GM12878 (cell line): ENCODE measurements around the gene KRT6B. TPM values are rescaled to one million over a fixed set of nuclear protein-coding genes. Genes with fewer than 3 reads are reported as not detected.

Experiments used
- ATAC-seq: fragments of 200-7000 bp; cut with Tn5 transposase; 3 replicates; pipeline ENCODE4 v1.9.1; 2020; ENCODE audit warnings: mild to moderate bottlenecking, moderate library complexity
- BruUV-seq: library from RNA; stranded (reverse); fragments of 400-500 nt; replicated peaks from 2 replicates; lab custom pipeline; 2021; lab: Mats Ljungman, UMichigan
- CTCF ChIA-PET: fragments of 300-600 bp; sonication (Branson Sonifier 250); formaldehyde crosslinking; extraction: SDS; loops from one replicate; lab custom pipeline; 2021; ENCODE audit warnings: inconsistent platforms; lab: Yijun Ruan, JAX
- POLR2A ChIA-PET: fragments of 350-600 bp; formaldehyde crosslinking; extraction: SDS; loops from one replicate; lab custom pipeline; 2021; ENCODE audit warnings: inconsistent platforms; lab: Charles Lee
- RAD21 ChIA-PET: fragments of 300-600 bp; sonication (Branson Sonifier 250); formaldehyde crosslinking; loops from one replicate; lab custom pipeline; 2023; ENCODE audit warnings: antibody characterized with exemption; ENCODE audit not compliant: unreplicated experiment; lab: Charles Lee
- SMC1A ChIA-PET: fragments of 300-600 bp; sonication (Branson Sonifier 250); formaldehyde crosslinking; loops from one replicate; lab custom pipeline; 2023; ENCODE audit not compliant: unreplicated experiment, uncharacterized antibody; lab: Charles Lee
- DNase-seq: peaks from one replicate; pipeline ENCODE4 v3.0.0-alpha.2; 2011; ENCODE audit warnings: low read depth, low spot score
- FAIRE-seq: peaks from 3 replicates; lab custom pipeline; 2011; peaks lifted over from hg19 to GRCh38; lab: Jason Lieb, UNC
- H2AFZ ChIP-seq: 2 replicates; pipeline ENCODE4 v1.6.0; 2011; ENCODE audit warnings: low read depth, low read length, control low read depth; ENCODE audit not compliant: control insufficient read depth
- H3K27ac ChIP-seq: 2 replicates; pipeline ENCODE4 v1.5.1; 2011; ENCODE audit warnings: control low read depth; ENCODE audit not compliant: control insufficient read depth, insufficient read depth
- H3K27me3 ChIP-seq, 2 experiments: replicated peaks in 1 of 2; 2 replicates each; pipeline versions ENCODE4 v1.6.0 to v1.6.1; 2011; ENCODE audit warnings: low read length in 1 of 2; ENCODE audit not compliant: control insufficient read depth in 2 of 2, insufficient read depth in 2 of 2
- H3K36me3 ChIP-seq, 2 experiments: 2 replicates each; pipeline ENCODE4 v1.5.1; 2011; ENCODE audit warnings: low read length in 1 of 2; ENCODE audit not compliant: control insufficient read depth in 2 of 2, insufficient read depth in 2 of 2
- H3K4me1 ChIP-seq: 2 replicates; pipeline ENCODE4 v1.6.1; 2011; ENCODE audit warnings: mild to moderate bottlenecking, low read length, moderate library complexity, mixed read lengths; ENCODE audit not compliant: control insufficient read depth, insufficient read depth
- H3K4me2 ChIP-seq: 2 replicates; pipeline ENCODE4 v1.6.0; 2011; ENCODE audit warnings: control low read depth; ENCODE audit not compliant: control insufficient read depth, insufficient read depth
- H3K4me3 ChIP-seq: fragments of 200-600 bp; sonication (generic); 2 replicates; pipeline ENCODE4 v1.5.1; 2016
- H3K79me2 ChIP-seq: 2 replicates; pipeline ENCODE4 v1.6.0; 2011; ENCODE audit warnings: low read length; ENCODE audit not compliant: control insufficient read depth, insufficient read depth
- H3K9ac ChIP-seq: 2 replicates; pipeline ENCODE4 v1.8.0; 2011; ENCODE audit warnings: low read length, control low read depth, mixed read lengths; ENCODE audit not compliant: control insufficient read depth, insufficient read depth
- H3K9me3 ChIP-seq: replicated peaks from 3 replicates; pipeline ENCODE4 v1.5.1; 2011; ENCODE audit warnings: mild to moderate bottlenecking, low read length; ENCODE audit not compliant: control insufficient read depth, insufficient read depth
- H4K20me1 ChIP-seq: 2 replicates; pipeline ENCODE4 v1.6.0; 2011; ENCODE audit not compliant: control insufficient read depth, insufficient read depth
- BACH1 ChIP-seq: fragments of 450-650 bp; IDR thresholded peaks from 2 replicates; pipeline ENCODE4 v1.6.1; 2017; ENCODE audit warnings: mild to moderate bottlenecking, borderline replicate concordance
- CBFB ChIP-seq: IDR thresholded peaks from 2 replicates; pipeline ENCODE4 v1.6.1; 2016; ENCODE audit warnings: antibody characterized with exemption, low read depth
- GABPA ChIP-seq: IDR thresholded peaks from 2 replicates; pipeline ENCODE4 v1.6.1; 2014; ENCODE audit warnings: antibody characterized with exemption, low read depth, mild to moderate bottlenecking, inconsistent platforms
- HDAC2 ChIP-seq: fragments of 200-600 bp; sonication (generic); IDR thresholded peaks from 2 replicates; pipeline ENCODE4 v1.6.1; 2017
- IKZF2 ChIP-seq, 2 experiments: fragments of 450-650 bp; IDR thresholded peaks; 2 replicates each; pipeline ENCODE4 v1.6.1; 2017; ENCODE audit warnings: mild to moderate bottlenecking in 2 of 2, moderate library complexity in 2 of 2
- NKRF ChIP-seq: fragments of 450-650 bp; conservative IDR thresholded peaks from 2 replicates; pipeline ENCODE4 v1.6.1; 2017; ENCODE audit warnings: mild to moderate bottlenecking, moderate library complexity
- PAX8 ChIP-seq: fragments of 450-650 bp; IDR thresholded peaks from 2 replicates; pipeline ENCODE4 v1.6.1; 2017; ENCODE audit warnings: mild to moderate bottlenecking, moderate library complexity
- POLR2AphosphoS5 ChIP-seq: IDR thresholded peaks from 2 replicates; pipeline ENCODE4 v1.6.1; 2011; ENCODE audit warnings: mild to moderate bottlenecking, low read length, inconsistent platforms
- RAD51 ChIP-seq: fragments of 450-650 bp; IDR thresholded peaks from 2 replicates; pipeline ENCODE4 v1.6.1; 2016; ENCODE audit warnings: moderate library complexity, mild to moderate bottlenecking, inconsistent platforms
- RFX5 ChIP-seq: IDR thresholded peaks from 2 replicates; pipeline ENCODE4 v1.6.1; 2011; ENCODE audit warnings: low read depth, low read length, improper control_type of control experiment
- SIN3A ChIP-seq: IDR thresholded peaks from 2 replicates; pipeline ENCODE4 v1.6.1; 2012; ENCODE audit warnings: low read depth, low read length, improper control_type of control experiment
- SMAD1 ChIP-seq: fragments of 450-650 bp; IDR thresholded peaks from 2 replicates; pipeline ENCODE4 v1.6.1; 2018; ENCODE audit warnings: mild to moderate bottlenecking, low read depth; ENCODE audit not compliant: partially characterized antibody
- TAF1 ChIP-seq: IDR thresholded peaks from 2 replicates; pipeline ENCODE4 v1.6.1; 2011; ENCODE audit warnings: mild to moderate bottlenecking, low read depth, low read length, borderline replicate concordance
- TCF7 ChIP-seq: IDR thresholded peaks from 2 replicates; pipeline ENCODE4 v1.6.1; 2014; ENCODE audit warnings: antibody characterized with exemption, borderline replicate concordance
- ZNF217 ChIP-seq: fragments of 450-650 bp; IDR thresholded peaks from 2 replicates; pipeline ENCODE4 v1.6.1; 2017; ENCODE audit warnings: antibody characterized with exemption, mild to moderate bottlenecking
- WGBS: methylation state at CpG from one replicate; pipeline ENCODE4 v1.1.6; 2016; ENCODE audit warnings: low lambda C conversion rate; ENCODE audit not compliant: insufficient replicate concordance, insufficient coverage; ENCODE audit errors: missing lambda C conversion rate; 5-methylcytosine and 5-hydroxymethylcytosine counted together
- in situ Hi-C: fragments of 300-500 bp; cut with MboI; formaldehyde crosslinking; loops from 9 replicates; pipeline ENCODE4 v1.14.3; 2018; ENCODE audit warnings: mixed read lengths
- intact Hi-C: fragments of 100-400 bp; cut with micrococcal nuclease; formaldehyde crosslinking; loops from one replicate; pipeline ENCODE4 v1.14.2; 2022; ENCODE audit not compliant: unreplicated experiment
- polyA plus RNA-seq, 11 experiments: library from polyadenylated mRNA; depleted of rRNA in 4 of 11; unstranded in 6 of 11; stranded (reverse) in 5 of 11; fragments of >200 nt; fragmentation: Nextera tagmentation in 4 of 11; fragmentation: Illumina TruSeq in 1 of 11; extraction: Ambion mirVana in 4 of 11; extraction: Trizol in 1 of 11; gene quantifications; 1 replicate in 1 of 11; 2 replicates in 10 of 11; pipeline versions ENCODE4 v1.2.1 to v1.2.3, GENCODE V29; 2011 to 2016; ENCODE audit warnings: inconsistent platforms in 2 of 11, missing spikeins in 2 of 11, low read depth in 1 of 11
- total RNA-seq, 4 experiments: library from RNA; depleted of rRNA in 3 of 4; stranded (reverse); fragments of >200 nt in 3 of 4; fragmentation: Illumina TruSeq in 1 of 4; extraction: Trizol in 1 of 4; gene quantifications; 2 replicates each; pipeline versions ENCODE4 v1.2.1 to v1.2.3, GENCODE V29; 2013 to 2021
- TF ChIP-seq, protein P1 (sequence below): IDR thresholded peaks from 2 replicates; pipeline ENCODE4 v1.6.1; 2011; ENCODE audit warnings: borderline replicate concordance, low read depth, mild to moderate bottlenecking, moderate library complexity, low read length; ENCODE audit not compliant: insufficient read depth, poor library complexity, severe bottlenecking

KRT6B gene
- total and polyA plus RNA-seq, 10 of the 15 experiments (the other 5 are each of a cell fraction or from before 2014, with no cell fraction given): 0.07 TPM; not detected in 9

DNA sequence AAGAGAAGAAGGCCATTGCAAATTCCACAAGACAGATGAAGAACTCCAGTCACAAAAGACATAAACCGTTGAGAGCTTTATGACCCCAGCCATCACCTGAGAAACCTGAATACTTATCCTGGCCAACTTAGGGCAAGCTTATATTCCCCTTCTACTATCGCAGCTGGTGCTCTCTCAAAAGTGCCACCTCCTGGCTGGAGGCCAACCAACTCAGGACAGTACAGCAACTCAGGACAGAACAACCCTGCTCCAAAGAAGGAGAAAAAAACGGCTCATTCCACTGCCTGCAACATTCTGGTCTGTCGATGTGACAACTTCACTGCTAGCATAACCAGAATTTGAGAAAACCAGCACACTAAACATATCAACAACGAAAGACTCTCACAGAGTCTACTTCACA, 9.7 kb upstream of the KRT6B start (continued):
- no peak for TF ChIP-seq PAX8
- TF ChIP-seq CBFB: no peak
- TF ChIP-seq TCF7: no peak

DNA sequence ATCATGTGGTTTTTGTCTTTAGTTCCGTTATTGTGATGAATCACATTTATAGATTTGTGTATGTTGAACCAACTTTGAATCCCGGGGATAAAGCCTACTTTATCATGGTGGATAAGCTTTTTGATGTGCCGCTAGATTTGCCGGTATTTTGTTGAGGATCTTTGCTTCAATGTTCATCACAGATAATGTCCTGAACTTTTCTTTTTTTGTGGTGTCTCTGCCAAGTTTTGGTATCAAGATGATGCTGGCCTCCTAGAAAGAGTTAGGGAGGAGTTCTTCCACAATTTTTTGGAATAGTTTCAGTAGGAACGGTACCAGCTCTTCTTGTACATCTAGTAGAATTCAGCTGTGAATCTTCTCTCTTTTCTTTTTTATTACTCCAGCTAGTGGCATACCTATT, 6.9 kb upstream of the KRT6B start:
- FAIRE-seq (no peak), ATAC-seq (no peak), DNase-seq (no peak)
- no peaks in the 10 kb centered on the region for H3K79me2 ChIP-seq
- ChIA-PET POLR2A (no interaction called here), RAD21 (no interaction called here), SMC1A (no interaction called here), CTCF (interaction anchor here (0.7 kb wide), 1 partner anchor 98 kb away, joined by 3 read pairs; no protein-coding TSS in a partner anchor)
- H2AFZ ChIP-seq: no peak overlapping the region
- H3K4me2 ChIP-seq: no peak overlapping the region
- no peak overlapping the region for H3K9ac ChIP-seq
- no TSS peak for BruUV-seq
- H3K9me3 ChIP-seq: no peaks in the 10 kb centered on the region
- no peak overlapping the region for H3K4me3 ChIP-seq
- in situ Hi-C loops: no loop called here
- no peaks in the 10 kb centered on the region for H4K20me1 ChIP-seq
- peaks cover 0 to 2% of the 10 kb centered on the region in 2 experiments; a peak in 1 of 4 replicates for H3K27me3 ChIP-seq
- H3K36me3 ChIP-seq: no peaks in the 10 kb centered on the region
- no peak for TF ChIP-seq RAD51
- TF ChIP-seq BACH1: no peak
- no peak for TF ChIP-seq TAF1
- no peaks in the 10 kb centered on the region for H3K4me1 ChIP-seq
- intact Hi-C loops: no loop called here
- 39% methylated on average over 5 of the region's 5 CpGs for WGBS
- no peak overlapping the region for H3K27ac ChIP-seq

DNA sequence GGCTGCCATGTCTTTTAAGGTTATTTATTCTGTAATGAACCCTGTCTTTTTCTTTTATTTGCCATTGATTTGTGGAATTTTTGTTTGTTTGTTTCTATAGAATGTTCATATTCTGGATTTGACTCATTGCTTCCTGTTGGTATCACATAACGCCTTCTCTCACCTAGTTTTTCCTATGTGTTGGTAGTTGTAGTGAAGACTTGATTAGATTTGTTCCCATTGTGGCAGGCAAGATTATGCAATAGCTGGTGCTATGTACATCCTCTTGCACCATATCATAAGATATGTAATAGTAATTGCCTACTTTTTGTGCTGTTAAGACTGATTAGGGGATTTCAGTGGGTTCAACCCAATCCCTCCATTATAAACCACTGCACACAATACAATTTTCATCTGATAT, 3.9 kb upstream of the KRT6B start:
- Histone ChIP-seq H3K4me1 (no peaks in the 10 kb centered on the region), H3K79me2 (no peaks in the 10 kb centered on the region), H3K9ac (no peak overlapping the region), H3K27ac (no peak overlapping the region), H3K9me3 (no peaks in the 10 kb centered on the region), H3K27me3 (peaks cover 0 to 5% of the 10 kb centered on the region in 2 experiments; a peak in 2 of 4 replicates), H3K4me2 (no peak overlapping the region), H3K36me3 (no peaks in the 10 kb centered on the region), H3K4me3 (no peak overlapping the region), H2AFZ (no peak overlapping the region), H4K20me1 (no peaks in the 10 kb centered on the region)
- intact Hi-C loops (no loop called here), in situ Hi-C loops (no loop called here)
- ATAC-seq (no peak), DNase-seq (no peak), FAIRE-seq (no peak)
- ChIA-PET RAD21 (no interaction called here), SMC1A (no interaction called here), POLR2A (no interaction called here), CTCF (no interaction called here)
- no TSS peak for BruUV-seq
- 6% methylated on average over 1 of the region's 1 CpG for WGBS
- TF ChIP-seq, protein P1, sequence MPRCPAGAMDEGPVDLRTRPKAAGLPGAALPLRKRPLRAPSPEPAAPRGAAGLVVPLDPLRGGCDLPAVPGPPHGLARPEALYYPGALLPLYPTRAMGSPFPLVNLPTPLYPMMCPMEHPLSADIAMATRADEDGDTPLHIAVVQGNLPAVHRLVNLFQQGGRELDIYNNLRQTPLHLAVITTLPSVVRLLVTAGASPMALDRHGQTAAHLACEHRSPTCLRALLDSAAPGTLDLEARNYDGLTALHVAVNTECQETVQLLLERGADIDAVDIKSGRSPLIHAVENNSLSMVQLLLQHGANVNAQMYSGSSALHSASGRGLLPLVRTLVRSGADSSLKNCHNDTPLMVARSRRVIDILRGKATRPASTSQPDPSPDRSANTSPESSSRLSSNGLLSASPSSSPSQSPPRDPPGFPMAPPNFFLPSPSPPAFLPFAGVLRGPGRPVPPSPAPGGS: no peak
- TF ChIP-seq SIN3A (no peak), IKZF2 (IDR thresholded peaks at IDR 0.05) (no peak), RFX5 (no peak), NKRF (no peak), SMAD1 (no peak), ZNF217 (no peak), HDAC2 (no peak), POLR2AphosphoS5 (no peak), GABPA (no peak)
